Left lung (tissue), 10 donors: ENCODE data around the gene LZIC. TPM values are rescaled to one million over a fixed set of nuclear protein-coding genes. Genes with fewer than 3 reads are reported as not detected.

Experiments
- ATAC-seq: fragments of 200-7000 bp; cut with Tn5 transposase; one replicate; pipeline ENCODE4 v1.9.1; 2020; ENCODE audit warnings: moderate library complexity
- DNase-seq, 4 donors: peaks; one replicate each; pipeline ENCODE4 v3.0.0-alpha.2; 2013 to 2020
- H3K27ac ChIP-seq, 2 donors: fragments of 200-600 bp; sonication (generic) in 1 of 2; one replicate each; pipeline versions ENCODE4 v1.5.0 to v1.8.0; 2020 to 2021
- H3K27me3 ChIP-seq, 2 donors: fragments of 200-600 bp; sonication (generic) in 1 of 2; one replicate each; pipeline versions ENCODE4 v1.5.0 to v1.8.0; 2020 to 2021
- H3K36me3 ChIP-seq, 2 donors: fragments of 200-600 bp; sonication (generic) in 1 of 2; one replicate each; pipeline versions ENCODE4 v1.5.0 to v1.8.0; 2020 to 2021
- H3K4me1 ChIP-seq, 2 donors: fragments of 200-600 bp; one replicate each; pipeline ENCODE4 v1.8.0; 2021
- H3K4me3 ChIP-seq, 2 donors: fragments of 200-600 bp; sonication (generic) in 1 of 2; one replicate each; pipeline versions ENCODE4 v1.5.0 to v1.8.0; 2020 to 2021; ENCODE audit warnings: mild to moderate bottlenecking in 1 of 2
- H3K9me3 ChIP-seq, 2 donors: fragments of 200-600 bp; sonication (generic) in 1 of 2; one replicate each; pipeline versions ENCODE4 v1.5.0 to v1.8.0; 2020 to 2021
- CTCF ChIP-seq, 2 donors: fragments of 200-600 bp; sonication (generic) in 1 of 2; IDR thresholded peaks; one replicate each; pipeline versions ENCODE4 v1.5.0 to v1.8.0; 2021; ENCODE audit warnings: antibody characterized with exemption in 2 of 2
- intact Hi-C, 2 donors: fragments of 100-400 bp; cut with DNase I; formaldehyde crosslinking; loops; one replicate each; pipeline versions ENCODE4 v1.11.2 to v1.14.2; 2022
- polyA plus RNA-seq, 6 donors: library from polyadenylated mRNA; unstranded; fragments of 120-200 nt; gene quantifications; one replicate each; pipeline ENCODE4 v1.2.1, GENCODE V29; 2013; ENCODE audit not compliant: insufficient read length in 6 of 6
- total RNA-seq, 2 donors: library from RNA; stranded (reverse); fragmentation: NEBNext Ultra II Directional; extraction: Animal tissue kit (Norgen Biotek cat#: 25700); gene quantifications; one replicate each; pipeline ENCODE4 v1.2.1, GENCODE V29; 2021
- donor health status: DM: no; HTN: yes; CAD: no.
- donor health status: DM: no; HTN: no; CAD: no.

The LZIC gene
- total and polyA plus RNA-seq, 8 donors, result 26.6 to 72.8 (median 69.0) TPM

- Histone ChIP-seq H3K36me3 (peaks cover 0 to 40% of the 10 kb centered on the region in 2 donors), H3K27me3 (no peaks in the 10 kb centered on the region), H3K27ac (no peak overlapping the region), H3K9me3 (no peaks in the 10 kb centered on the region), H3K4me1 (peaks cover 0 to 5% of the 10 kb centered on the region in 2 donors), H3K4me3 (no peak overlapping the region)
- TF ChIP-seq CTCF (IDR thresholded peaks at IDR 0.05), result no peak
- intact Hi-C loops, result no loop called here
- DNase-seq, result no peak
- peak; percentile 69 for ATAC-seq
Measured at GRCh38 chr1:9985001-9985400, 41.8 kb upstream of the LZIC start.

DNA sequence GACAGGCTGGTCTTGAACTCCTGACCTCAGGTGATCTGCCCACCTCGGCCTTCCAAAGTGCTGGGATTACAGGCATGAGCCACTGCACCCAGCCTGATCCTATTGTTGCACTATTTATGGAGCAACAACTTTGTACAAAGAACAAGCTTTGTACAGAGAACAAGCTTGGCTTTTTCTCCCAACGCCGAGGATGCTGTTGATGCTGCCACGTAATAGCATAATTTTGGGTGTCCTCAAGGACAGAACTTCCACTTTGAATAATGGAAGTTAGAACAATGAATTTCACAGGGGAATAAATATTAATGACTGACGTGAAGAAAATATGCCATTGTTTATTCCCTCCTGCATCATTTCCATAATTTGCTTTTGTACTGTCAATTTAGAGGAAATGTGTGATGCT lies 41.1 kb upstream of the LZIC start:
- Histone ChIP-seq H3K36me3 (peaks cover 0 to 47% of the 10 kb centered on the region in 2 donors), H3K27ac (no peak overlapping the region), H3K4me1 (no peaks in the 10 kb centered on the region), H3K9me3 (no peaks in the 10 kb centered on the region), H3K27me3 (no peaks in the 10 kb centered on the region), H3K4me3 (no peak overlapping the region)
- DNase-seq (no peak), ATAC-seq (no peak)
- intact Hi-C loops, result no loop called here
- no peak for TF ChIP-seq CTCF (IDR thresholded peaks at IDR 0.05)

DNA sequence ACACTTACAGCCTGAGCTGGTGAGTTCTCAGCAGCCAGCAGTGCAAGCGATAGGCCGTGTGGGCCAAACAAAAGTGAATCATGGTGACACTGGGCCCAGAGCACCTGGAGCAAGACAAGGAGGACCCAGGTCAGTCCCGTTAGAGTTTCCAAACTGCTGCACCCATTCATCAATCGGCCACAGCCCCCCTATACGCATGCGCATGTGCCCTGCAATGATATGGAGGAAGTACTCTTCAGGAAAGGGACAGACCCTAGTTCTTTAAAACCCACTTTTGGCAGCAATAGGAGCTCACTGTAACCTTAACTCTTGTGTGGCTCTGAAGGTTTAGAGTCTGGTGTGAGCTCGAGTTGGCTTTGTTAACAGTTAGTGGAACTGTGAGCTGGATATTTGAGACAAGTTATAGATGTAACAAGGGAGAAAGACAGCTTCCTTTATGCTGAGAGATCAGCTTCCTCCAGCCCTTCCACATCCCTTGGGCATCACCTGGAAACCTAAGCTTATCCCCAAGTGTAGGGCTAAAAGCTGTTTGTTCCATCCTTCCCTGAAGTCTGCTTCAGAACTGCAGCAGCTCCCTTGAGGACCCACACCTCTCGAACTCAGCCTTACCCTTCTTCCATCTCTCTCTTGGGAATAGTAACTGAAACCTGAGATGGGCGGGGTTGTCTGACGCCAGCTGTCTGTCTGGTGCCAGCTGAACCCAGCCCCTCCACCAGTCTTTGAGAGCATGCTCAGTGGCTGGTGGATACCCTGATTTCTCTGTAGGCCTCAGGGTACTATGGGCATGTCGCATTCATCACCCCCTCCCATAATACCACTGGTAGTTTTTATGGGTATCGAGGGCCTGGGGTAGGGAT lies 17.7 kb upstream of the LZIC start:
- H3K27me3 ChIP-seq, result no peaks in the 10 kb centered on the region
- no peak overlapping the region for H3K4me3 ChIP-seq
- H3K36me3 ChIP-seq, result peaks cover 0 to 4% of the 10 kb centered on the region in 2 donors
- intact Hi-C loops, result no loop called here
- no peak for TF ChIP-seq CTCF (IDR thresholded peaks at IDR 0.05)
- no peaks in the 10 kb centered on the region for H3K4me1 ChIP-seq
- H3K9me3 ChIP-seq, result no peaks in the 10 kb centered on the region
- ATAC-seq (no peak), DNase-seq (no peak)
- no peak overlapping the region for H3K27ac ChIP-seq

DNA sequence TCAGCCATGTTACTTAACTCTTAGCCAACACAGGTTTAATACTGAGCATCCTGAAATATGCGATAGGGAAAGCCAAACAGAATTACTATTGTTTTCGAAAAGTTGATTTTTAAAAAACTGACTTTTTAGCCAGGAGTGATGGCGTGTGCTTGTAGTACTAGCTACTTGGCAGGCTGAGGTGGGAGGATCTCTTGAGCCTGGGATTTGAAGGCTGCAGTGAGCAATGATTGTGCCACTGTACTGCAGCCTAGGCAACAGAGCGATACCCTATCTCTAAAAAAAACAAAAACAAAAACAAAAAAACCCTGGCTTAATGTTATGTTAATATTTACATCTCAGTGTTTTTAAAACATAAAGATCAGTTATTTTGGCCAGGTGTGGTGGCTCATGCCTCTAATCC lies 16.8 kb upstream of the LZIC start:
- intact Hi-C loops, result no loop called here
- no peak overlapping the region for H3K27ac ChIP-seq
- no peak for ATAC-seq
- H3K4me1 ChIP-seq, result no peaks in the 10 kb centered on the region
- no peak for TF ChIP-seq CTCF (IDR thresholded peaks at IDR 0.05)
- no peaks in the 10 kb centered on the region for H3K27me3 ChIP-seq
- H3K4me3 ChIP-seq, result no peak overlapping the region
- H3K36me3 ChIP-seq, result peaks cover 0 to 4% of the 10 kb centered on the region in 2 donors
- DNase-seq, result no peak
- H3K9me3 ChIP-seq, result no peaks in the 10 kb centered on the region

GRCh38 chr1:9957726-9958125 lies 14.5 kb upstream of the LZIC start:
- Histone ChIP-seq H3K27me3 (no peaks in the 10 kb centered on the region), H3K9me3 (no peaks in the 10 kb centered on the region), H3K4me1 (no peaks in the 10 kb centered on the region), H3K4me3 (no peak overlapping the region), H3K36me3 (peaks cover 0 to 5% of the 10 kb centered on the region in 2 donors), H3K27ac (no peak overlapping the region)
- ATAC-seq (no peak), DNase-seq (no peak)
- TF ChIP-seq CTCF (IDR thresholded peaks at IDR 0.05), result no peak
- intact Hi-C loops, result no loop called here
